HepG2 (cell line): ENCODE data around the gene MMP28. TPM values are rescaled to one million over a fixed set of nuclear protein-coding genes. Genes with fewer than 3 reads are reported as not detected.

Source experiments
- ATAC-seq: fragments of 200-7000 bp; cut with Tn5 transposase; 3 replicates; pipeline ENCODE4 v1.9.1; 2020; ENCODE audit warnings: mild to moderate bottlenecking, moderate library complexity
- BruUV-seq: library from RNA; stranded (reverse); fragments of 400-500 nt; replicated peaks from 2 replicates; lab custom pipeline; 2021; lab: Mats Ljungman, UMichigan
- CTCF ChIA-PET: fragments of 300-600 bp; formaldehyde crosslinking; extraction: SDS; loops from one replicate; lab custom pipeline; 2021; ENCODE audit warnings: low total read pairs, inconsistent platforms, low intra/inter-chr PET ratio; lab: Yijun Ruan, JAX
- POLR2A ChIA-PET: fragments of 350-600 bp; sonication (Branson Sonifier 250); formaldehyde crosslinking; loops from one replicate; lab custom pipeline; 2020; ENCODE audit warnings: antibody characterized with exemption, inconsistent platforms; lab: Yijun Ruan, JAX
- DNase-seq: peaks from one replicate; pipeline ENCODE4 v3.0.0-alpha.2; 2015; ENCODE audit warnings: low spot score
- FAIRE-seq: peaks from 3 replicates; lab custom pipeline; 2011; peaks lifted over from hg19 to GRCh38; lab: Jason Lieb, UNC
- H2AFZ ChIP-seq: one replicate; pipeline ENCODE4 v1.6.1; 2011; ENCODE audit warnings: low read length, inconsistent platforms
- H3K27ac ChIP-seq: fragments of 300-600 bp; 3 replicates; pipeline ENCODE4 v1.8.0; 2011; ENCODE audit warnings: mixed run types, mild to moderate bottlenecking, mixed read lengths, low read length, inconsistent platforms; ENCODE audit not compliant: insufficient read depth; ENCODE audit errors: extremely low read length
- H3K27me3 ChIP-seq, 2 experiments: fragments of 200-600 bp in 1 of 2; 2 replicates in 1 of 2; 3 replicates in 1 of 2; pipeline versions ENCODE4 v1.6.0 to v1.8.0; 2011; ENCODE audit warnings: low read length in 2 of 2, mild to moderate bottlenecking in 2 of 2, moderate library complexity in 2 of 2, inconsistent platforms in 1 of 2; ENCODE audit not compliant: insufficient read depth in 2 of 2, control insufficient read depth in 1 of 2
- H3K36me3 ChIP-seq, 2 experiments: fragments of 200-600 bp in 1 of 2; replicated peaks in 1 of 2; 2 replicates in 1 of 2; 3 replicates in 1 of 2; pipeline versions ENCODE4 v1.5.1 to v1.8.0; 2011; ENCODE audit warnings: low read length in 2 of 2, inconsistent platforms in 1 of 2; ENCODE audit not compliant: insufficient read depth in 2 of 2, control insufficient read depth in 1 of 2
- H3K4me1 ChIP-seq: 2 replicates; pipeline ENCODE4 v1.5.1; 2012; ENCODE audit warnings: low read length, inconsistent platforms; ENCODE audit not compliant: insufficient read depth
- H3K4me2 ChIP-seq: 2 replicates; pipeline ENCODE4 v1.6.0; 2011; ENCODE audit warnings: low read depth, low read length, inconsistent platforms
- H3K4me3 ChIP-seq, 3 experiments: fragments of 200-600 bp in 1 of 3; sonication (generic), shearing (Covaris generic) in 1 of 3; replicated peaks in 1 of 3; 2 replicates each; pipeline ENCODE4 v1.5.1; 2011 to 2016; ENCODE audit warnings: low read length in 3 of 3, inconsistent platforms in 2 of 3, low read depth in 2 of 3, mild to moderate bottlenecking in 2 of 3, control low read depth in 1 of 3, mixed read lengths in 1 of 3; ENCODE audit not compliant: insufficient read depth in 1 of 3
- H3K79me2 ChIP-seq: one replicate; pipeline ENCODE4 v1.6.1; 2011; ENCODE audit warnings: low read length, inconsistent platforms; ENCODE audit not compliant: insufficient read depth
- H3K9ac ChIP-seq: 2 replicates; pipeline ENCODE4 v1.6.0; 2011; ENCODE audit warnings: mild to moderate bottlenecking, low read depth, low read length, inconsistent platforms; ENCODE audit not compliant: insufficient read depth
- H3K9me3 ChIP-seq: 2 replicates; pipeline ENCODE4 v1.5.1; 2012; ENCODE audit warnings: mild to moderate bottlenecking, low read length
- H4K20me1 ChIP-seq: 2 replicates; pipeline ENCODE4 v1.6.0; 2011; ENCODE audit warnings: inconsistent platforms, mild to moderate bottlenecking, low read length, moderate library complexity; ENCODE audit not compliant: insufficient read depth
- PITX1 ChIP-seq: sonication (generic); formaldehyde crosslinking; IDR thresholded peaks from 2 replicates; pipeline ENCODE4 v1.5.1; 2020; ENCODE audit warnings: mild to moderate bottlenecking, missing genetic modification reagents
- ZNF318 ChIP-seq: sonication (generic); formaldehyde crosslinking; IDR thresholded peaks from 2 replicates; pipeline ENCODE4 v1.4.0; 2020; ENCODE audit warnings: mild to moderate bottlenecking, missing genetic modification reagents
- ZNF598 ChIP-seq: sonication (generic); formaldehyde crosslinking; IDR thresholded peaks from 2 replicates; pipeline ENCODE4 v1.5.1; 2020; ENCODE audit warnings: mild to moderate bottlenecking, missing genetic modification reagents, borderline replicate concordance
- ZNF652 ChIP-seq: IDR thresholded peaks from 2 replicates; pipeline ENCODE4 v1.6.1; 2016; ENCODE audit warnings: low read depth, borderline replicate concordance
- WGBS: methylation state at CpG from one replicate; pipeline ENCODE4 v1.1.6; 2017; ENCODE audit warnings: low lambda C conversion rate; 5-methylcytosine and 5-hydroxymethylcytosine counted together
- in situ Hi-C: cut with HindIII; loops from 2 replicates; pipeline ENCODE4 v1.10.0; 2017; ENCODE audit warnings: low pct_unique_long_range_greater_than_20kb; ENCODE audit not compliant: extremely low pct_ligation_motif_present
- intact Hi-C: fragments of 100-400 bp; cut with micrococcal nuclease; formaldehyde crosslinking; loops from one replicate; pipeline ENCODE4 v1.10.0; 2022; ENCODE audit not compliant: unreplicated experiment
- polyA plus RNA-seq, 8 experiments: library from polyadenylated mRNA; depleted of rRNA in 3 of 8; stranded (reverse) in 7 of 8; unstranded in 1 of 8; fragments of >200 nt; fragmentation: Illumina TruSeq in 4 of 8; extraction: Trizol in 4 of 8; gene quantifications; 2 replicates each; pipeline versions ENCODE4 v1.2.1 to v1.2.3, GENCODE V29; 2011 to 2016; ENCODE audit warnings: low read depth in 4 of 8, missing spikeins in 1 of 8, mixed read lengths in 1 of 8; ENCODE audit not compliant: insufficient read depth in 1 of 8
- total RNA-seq, 5 experiments: library from RNA; depleted of rRNA; stranded (reverse); fragments of >200 nt; fragmentation: Illumina TruSeq; extraction: Trizol; gene quantifications; 2 replicates each; pipeline ENCODE4 v1.2.3, GENCODE V29; 2016; ENCODE audit warnings: low read depth in 1 of 5
- TF ChIP-seq, protein P1 (sequence below): sonication (generic); formaldehyde crosslinking; IDR thresholded peaks from 2 replicates; pipeline ENCODE4 v1.4.0; 2020; ENCODE audit warnings: mild to moderate bottlenecking, missing genetic modification reagents, borderline replicate concordance

Gene MMP28
- total and polyA plus RNA-seq, 2 of the 13 experiments (the other 11 are each of a cell fraction or from before 2014, with no cell fraction given), result not detected

DNA sequence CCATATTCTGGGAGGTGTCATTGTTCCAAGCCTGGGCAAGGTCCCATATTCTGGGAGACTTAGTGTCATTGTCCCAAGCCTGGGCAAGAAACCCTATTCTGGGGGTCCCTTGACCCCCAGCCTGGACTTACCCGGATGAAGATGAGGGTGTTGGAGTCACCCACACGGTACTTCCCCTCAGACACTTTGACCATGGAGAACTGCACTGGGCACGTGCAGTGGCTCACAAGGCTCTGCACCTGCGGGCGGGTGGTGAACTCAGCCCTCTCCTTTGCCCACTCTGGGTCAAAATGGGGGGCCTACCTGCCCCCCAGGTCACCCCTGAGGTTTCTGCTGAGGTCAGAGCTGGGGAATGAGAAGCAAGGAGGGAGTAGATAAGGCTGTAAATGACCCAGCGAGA, 46.5 kb downstream of the MMP28 start:
- no peak for FAIRE-seq
- no peaks in the 10 kb centered on the region for H3K9me3 ChIP-seq
- WGBS, result 100% methylated on average over 1 of the region's 6 CpGs
- in situ Hi-C loops (loop anchor here (5.0 to 25.0 kb wide), 3 partner anchors 137 to 437 kb away; no protein-coding TSS in a partner anchor), intact Hi-C loops (loop anchor here (5.0 kb wide), 1 partner anchor 192 kb away; no protein-coding TSS in a partner anchor)
- TF ChIP-seq ZNF598 (CRISPR knock-in tag) (no peak), ZNF652 (CRISPR knock-in tag) (no peak), ZNF318 (CRISPR knock-in tag) (no peak), PITX1 (CRISPR knock-in tag) (no peak)
- TF ChIP-seq, protein P1, sequence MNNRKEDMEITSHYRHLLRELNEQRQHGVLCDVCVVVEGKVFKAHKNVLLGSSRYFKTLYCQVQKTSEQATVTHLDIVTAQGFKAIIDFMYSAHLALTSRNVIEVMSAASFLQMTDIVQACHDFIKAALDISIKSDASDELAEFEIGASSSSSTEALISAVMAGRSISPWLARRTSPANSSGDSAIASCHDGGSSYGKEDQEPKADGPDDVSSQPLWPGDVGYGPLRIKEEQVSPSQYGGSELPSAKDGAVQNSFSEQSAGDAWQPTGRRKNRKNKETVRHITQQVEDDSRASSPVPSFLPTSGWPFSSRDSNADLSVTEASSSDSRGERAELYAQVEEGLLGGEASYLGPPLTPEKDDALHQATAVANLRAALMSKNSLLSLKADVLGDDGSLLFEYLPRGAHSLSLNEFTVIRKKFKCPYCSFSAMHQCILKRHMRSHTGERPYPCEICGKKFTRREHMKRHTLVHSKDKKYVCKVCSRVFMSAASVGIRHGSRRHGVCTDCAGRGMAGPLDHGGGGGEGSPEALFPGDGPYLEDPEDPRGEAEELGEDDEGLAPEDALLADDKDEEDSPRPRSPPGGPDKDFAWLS (CRISPR knock-in tag), result no peak
- no peak overlapping the region for H3K4me2 ChIP-seq
- BruUV-seq, result no TSS peak
- H3K9ac ChIP-seq, result no peak overlapping the region
- H3K4me3 ChIP-seq, result no peak overlapping the region
- peaks cover 21% of the 10 kb centered on the region for H3K4me1 ChIP-seq
- no peak for ATAC-seq
- CTCF ChIA-PET, result no interaction called here
- peaks cover 3 to 73% of the 10 kb centered on the region in 2 experiments; a peak in 4 of 5 replicates for H3K27me3 ChIP-seq
- no peaks in the 10 kb centered on the region for H4K20me1 ChIP-seq
- POLR2A ChIA-PET, result no interaction called here
- H3K79me2 ChIP-seq, result no peaks in the 10 kb centered on the region
- H2AFZ ChIP-seq, result no peak overlapping the region
- no peak overlapping the region for H3K27ac ChIP-seq
- no peaks in the 10 kb centered on the region for H3K36me3 ChIP-seq
- DNase-seq, result no peak
